Measurements from ENCODE around the gene AHI1.
A peak's percentile ranks its signal among the peaks of the same experiment; 100 is the strongest.

The AHI1 gene

DNA sequence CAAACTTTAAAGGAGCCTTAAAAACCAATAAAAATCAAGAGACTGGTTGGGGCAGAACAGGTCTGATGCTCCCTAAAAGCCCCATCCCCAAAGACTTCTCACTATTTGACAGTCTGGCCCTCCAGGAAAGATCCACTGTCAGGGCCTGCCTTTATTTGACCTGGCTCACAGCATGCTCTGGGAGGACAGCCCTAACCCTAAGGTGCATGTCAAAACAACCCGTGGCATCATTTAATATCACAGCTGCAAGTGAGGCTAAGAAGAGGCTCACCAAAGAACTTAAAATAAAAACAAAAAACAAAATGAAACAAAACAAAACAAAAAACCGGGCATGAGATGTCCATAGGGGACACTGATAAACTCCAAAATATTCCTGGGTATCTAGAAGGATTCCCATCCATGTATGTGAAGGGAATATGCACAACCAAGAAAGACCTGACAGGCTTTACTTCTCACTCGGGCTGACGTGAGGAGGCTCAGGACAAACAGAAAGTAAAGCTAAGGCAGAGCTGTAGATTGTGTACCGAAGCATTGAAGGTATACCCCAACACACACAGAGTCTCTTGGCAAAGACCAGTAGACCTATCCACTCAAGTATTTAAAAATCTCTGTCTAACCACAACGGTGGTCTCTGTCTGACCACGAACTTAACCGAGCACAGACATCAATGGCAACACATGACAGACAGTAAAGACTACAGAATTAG lies 57.3 kb downstream of the AHI1 start:
- no peak for DNase-seq

DNA sequence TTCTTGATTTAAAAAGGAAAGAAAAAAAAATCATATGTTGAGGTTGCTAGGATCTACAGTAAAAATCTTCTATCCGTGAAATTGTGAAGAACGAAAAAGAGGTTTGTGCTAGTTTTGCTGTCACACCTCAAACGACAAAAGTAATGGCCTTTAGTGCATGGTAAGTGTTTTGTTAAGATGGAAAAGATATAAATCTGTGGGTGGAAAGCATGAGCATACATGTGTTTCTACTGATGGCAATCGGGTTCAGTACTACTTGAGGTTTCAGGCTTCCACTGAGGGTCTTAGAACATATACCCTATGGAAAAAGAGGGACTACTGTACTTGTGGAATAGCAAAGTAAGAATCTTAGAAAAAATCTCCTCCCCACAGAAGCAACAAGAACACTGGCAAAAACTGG lies 58.0 kb downstream of the AHI1 start:
- DNase-seq = no peak

DNA sequence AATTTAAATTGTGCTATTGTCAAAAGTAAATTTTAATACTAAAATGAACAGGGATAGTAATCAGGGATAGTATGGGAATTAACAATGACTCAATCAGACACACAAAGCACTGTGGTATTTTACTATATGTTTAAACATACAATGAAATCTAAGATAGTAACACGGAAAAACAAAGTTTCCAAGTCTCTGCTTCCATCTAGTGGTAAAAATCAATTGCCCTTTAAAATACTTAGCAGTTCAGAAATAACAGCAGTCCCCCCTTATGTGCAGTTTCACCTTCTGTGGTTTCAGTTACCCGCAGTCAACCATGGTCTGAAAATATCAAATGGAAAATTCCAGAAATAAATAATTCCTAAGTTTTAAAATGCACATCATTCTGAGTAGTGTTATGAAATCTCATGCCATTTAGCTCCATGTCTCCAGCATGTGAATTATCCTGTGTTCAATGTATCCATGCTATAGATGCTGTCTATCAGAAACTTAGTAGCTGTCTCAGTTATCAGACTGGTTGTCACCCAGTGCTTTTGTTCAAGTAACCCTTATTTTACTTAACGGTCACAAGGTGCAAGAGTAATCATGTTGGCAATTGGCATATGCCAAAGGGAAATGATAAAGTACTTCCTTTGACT lies 58.5 kb downstream of the AHI1 start:
- DNase-seq = peak; percentile 2

DNA sequence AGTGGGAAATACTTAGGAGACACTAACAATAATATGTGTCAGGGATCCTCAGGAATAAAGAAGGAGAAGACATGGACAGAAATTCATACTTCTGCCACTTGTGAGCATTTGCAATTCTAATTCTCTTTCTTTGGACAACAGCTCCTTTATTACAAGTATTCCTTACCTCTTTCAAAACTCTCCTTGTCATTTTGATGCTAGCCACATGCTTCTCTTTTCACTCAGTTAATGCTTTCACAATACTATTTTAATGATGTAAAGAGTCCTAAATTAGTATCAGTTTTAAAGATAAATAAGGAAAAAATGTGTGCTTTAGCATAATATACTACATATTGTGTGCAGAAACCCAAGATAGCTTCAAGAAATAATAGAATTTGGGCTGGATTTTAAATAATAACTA lies 62.5 kb downstream of the AHI1 start:
- DNase-seq = no peak

DNA sequence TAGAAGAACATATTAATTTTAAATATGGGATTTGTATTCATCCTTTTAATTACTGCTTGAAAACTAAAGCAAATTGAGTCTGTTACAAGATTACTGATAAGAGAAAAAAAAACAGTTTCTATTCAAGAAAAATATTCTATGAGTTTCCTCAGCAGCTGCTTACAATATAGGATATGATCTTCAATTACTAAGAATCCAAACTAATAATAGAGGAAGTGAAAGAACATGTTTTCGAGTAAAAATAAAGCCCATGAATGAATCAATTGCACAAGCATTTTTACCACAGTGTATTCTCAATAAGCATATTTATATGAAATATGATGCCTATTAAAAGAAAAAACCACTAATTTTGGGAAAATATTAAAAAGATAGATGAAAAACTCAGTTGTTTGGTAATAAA lies 63.4 kb downstream of the AHI1 start:
- DNase-seq = no peak

DNA sequence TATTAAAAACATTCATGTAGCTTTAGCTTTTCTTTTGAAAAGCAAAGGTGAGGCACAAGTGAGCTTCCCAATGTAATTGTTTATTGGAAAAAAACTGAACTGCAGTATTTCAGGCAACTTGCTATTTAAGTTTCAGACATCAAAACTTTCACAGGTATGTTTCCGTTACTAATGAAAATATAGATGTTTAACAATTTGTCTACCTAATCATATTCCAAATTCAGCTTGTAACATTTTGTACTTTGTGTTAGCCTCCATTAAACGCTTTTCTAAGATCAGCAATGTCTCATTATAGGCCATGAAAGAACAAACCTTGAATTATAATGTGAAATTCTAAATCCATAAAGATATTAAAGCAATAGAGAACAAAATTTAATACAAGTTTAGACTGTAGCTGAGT lies 69.5 kb downstream of the AHI1 start:
- DNase-seq = no peak

DNA sequence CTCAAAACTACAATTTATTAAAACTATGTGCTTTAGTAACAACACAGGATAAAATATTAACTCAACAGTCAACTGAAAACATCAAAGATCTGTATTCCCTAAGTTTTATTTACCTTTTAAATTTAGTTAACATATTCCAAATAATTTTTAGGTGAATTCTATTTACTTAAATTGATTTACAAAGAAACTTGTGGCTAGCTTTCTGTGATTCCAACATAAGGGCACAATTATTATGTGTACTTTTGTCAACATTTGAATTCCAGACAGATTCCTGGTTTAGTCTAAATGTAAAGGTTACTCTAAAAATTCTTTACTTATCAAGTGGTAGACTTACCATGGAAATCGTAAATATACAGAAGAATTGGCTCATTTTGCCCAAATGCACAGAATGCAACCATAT lies 70.7 kb downstream of the AHI1 start:
- DNase-seq = no peak

DNA sequence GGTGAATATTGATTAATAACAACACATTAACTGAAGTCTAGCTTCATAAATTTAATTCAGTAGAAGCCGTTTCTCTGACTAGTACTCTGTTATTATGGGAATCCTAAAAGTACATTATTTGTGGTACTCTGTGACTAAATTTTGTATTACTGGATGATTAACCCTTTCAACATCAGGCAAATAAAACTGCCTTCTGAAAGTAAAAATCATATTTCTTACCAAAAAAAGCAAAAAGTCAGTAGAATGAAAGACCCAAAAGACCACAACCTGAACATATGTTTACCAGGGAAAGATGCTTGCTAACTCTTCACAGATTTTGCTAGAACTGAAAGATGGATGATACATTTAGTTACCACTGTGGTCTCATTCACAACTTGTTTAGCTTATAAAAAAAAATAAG lies 73.2 kb downstream of the AHI1 start:
- DNase-seq = no peak

DNA sequence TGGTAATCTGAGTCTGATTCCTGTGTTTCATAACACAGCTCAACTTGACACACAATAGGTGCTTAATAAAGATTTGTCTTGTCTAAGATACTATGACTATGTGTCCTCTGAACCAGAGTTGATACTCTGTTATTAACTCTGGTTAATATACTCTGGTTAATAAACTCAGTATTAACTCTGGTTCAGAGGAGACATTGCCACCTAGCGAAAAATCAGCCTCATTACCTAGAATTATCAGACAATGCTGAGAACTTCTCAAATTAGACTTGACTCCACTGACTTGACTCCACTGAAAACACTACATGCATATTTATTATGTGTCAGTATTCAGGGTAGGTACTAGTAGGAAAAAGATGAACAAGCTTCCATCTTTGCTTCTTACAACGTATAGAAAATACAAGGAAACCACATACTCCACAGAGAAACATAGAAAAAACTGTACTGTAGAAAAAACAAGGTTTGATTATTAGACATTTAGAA lies 73.9 kb downstream of the AHI1 start:
- DNase-seq = peak; percentile 6

DNA sequence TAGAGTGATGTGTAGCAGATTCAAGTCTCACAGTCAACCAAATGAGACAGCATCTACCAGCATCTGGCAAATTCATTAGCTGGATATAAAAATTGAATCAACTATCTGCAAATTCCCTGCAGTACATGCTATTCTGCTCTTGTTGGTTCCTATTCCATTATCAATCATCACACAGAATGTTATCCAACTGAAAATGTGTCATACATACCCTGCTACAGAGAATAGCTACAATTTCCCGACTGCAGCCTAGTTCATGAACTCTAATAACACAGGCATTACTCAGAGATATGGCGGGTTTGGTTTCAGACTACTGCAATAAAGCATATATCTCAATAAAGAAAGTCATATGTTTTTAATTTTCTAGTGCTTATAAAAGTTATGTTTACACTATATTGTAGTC lies 78.4 kb downstream of the AHI1 start:
- no peak for DNase-seq

DNA sequence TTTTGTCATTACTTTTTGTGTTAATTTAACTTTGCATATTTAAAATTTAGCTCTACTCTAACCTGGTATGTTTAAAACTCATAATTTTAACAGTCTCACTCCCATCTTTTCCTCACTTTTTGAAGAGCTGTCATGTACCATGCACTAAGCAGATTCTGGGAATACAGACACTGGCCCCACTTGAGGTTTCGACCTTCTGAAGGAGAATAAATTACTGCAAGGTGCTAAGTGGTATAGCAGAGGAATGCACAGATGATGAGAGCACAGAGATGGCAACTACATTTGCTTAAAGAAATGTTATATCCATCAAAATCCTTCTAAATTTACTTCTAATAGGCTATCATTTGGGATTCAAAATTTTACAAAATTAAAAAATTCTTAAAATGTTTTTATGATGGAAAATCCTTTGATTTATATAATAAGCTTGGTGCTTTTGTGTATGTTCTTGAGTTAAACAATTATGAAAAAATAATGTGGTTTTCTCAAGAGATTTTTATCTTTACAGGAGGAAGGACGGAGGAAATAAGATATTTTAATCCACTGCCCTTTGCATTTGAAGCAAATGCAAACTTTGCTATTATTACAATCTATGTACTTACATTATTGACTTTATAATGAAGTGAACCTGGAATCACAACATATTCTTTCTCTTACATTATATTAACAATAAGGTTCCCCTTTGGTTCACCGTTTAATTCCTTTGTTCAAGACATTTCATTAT lies 79.3 kb downstream of the AHI1 start:
- no peak for DNase-seq

DNA sequence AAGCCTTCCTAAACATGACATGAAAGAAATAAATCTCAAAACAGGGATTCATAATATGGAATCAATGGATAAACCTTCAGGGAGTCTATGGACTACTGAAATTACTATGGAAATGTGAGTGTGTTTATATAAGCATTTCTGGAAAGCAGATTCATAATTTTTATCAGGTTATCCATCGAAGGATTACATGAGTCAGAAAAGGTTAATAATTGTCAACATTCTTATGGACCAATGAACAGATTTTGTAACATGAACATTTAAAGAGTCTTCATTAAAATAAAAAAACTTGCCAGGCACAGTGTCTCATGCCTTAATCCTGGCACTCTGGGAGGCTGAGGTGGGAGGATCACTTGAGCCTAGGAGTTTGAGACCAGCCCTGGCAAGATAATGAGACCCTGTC lies 84.8 kb downstream of the AHI1 start:
- DNase-seq = no peak

DNA sequence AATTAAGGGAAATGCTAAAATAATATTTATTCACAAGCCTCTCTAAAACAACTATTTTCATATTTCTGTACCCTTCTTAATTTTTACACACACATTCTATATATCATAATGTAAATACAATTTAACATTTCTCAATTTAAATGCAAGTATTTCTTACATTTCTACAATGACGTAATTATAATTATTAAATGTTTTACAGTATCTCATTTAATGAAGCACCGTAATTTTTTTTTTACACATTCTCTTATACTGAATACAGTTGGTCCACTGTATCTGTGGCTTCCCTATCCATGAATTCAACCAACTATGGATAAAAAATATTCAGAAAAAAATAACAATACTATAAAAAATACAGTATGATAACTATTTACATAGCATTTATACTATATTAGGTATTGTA lies 85.7 kb downstream of the AHI1 start:
- DNase-seq = no peak

DNA sequence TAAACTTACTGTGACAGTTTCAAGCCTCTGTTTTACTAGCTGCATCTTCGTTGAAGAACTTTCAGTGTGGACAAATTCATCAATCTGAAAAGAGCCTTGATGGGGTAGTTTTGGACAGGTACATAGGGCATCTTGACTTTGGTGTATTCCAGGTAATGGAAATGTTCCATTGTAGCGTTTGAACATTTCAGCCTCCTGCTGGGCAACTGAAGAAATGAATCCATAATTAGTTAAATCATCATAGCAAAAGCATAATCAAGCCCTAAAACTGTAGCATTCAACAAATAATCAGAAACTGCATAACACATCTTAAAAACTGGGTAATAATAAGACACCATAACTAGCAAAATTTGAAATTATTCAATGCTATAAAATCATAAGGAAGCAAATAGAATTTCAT lies 86.2 kb downstream of the AHI1 start:
- DNase-seq = no peak

DNA sequence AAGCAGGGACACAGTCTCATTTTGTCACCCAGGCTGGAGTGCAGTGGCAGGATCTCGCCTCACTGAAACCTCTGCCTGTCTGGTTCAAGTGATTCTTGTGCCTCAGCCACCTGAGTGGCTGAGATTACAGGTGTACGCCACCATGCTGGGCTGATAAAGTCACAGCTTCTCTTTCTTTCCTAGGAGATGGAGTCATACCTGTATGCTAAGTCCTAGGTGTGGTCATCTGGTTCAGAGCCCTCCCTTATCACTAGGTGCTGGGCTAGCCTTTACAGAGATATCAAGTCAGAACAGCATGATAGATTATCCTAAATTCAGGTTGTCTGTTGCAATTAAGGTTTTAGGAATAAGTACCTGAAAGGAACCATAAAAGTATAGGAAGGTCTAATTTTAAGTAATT lies 86.7 kb downstream of the AHI1 start:
- DNase-seq = no peak

DNA sequence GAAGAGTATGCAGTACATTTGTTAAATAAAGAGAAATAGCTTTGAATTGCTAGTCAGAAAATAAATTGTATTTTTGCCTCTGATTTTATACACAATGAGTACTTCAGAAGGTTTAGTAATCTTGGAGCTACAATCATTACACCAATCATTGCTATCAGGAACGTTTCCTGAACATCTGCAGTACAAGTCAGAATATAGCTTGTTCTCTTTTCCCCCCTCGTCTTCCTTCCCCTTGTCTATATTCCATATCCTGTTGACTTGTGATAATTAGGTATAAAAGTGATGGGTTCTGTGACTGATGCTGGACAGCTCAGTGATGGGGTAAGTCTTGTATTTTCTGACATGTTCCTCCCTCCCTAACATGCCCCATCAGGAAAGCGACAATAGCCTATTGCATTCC lies 94.0 kb downstream of the AHI1 start:
- DNase-seq = no peak

DNA sequence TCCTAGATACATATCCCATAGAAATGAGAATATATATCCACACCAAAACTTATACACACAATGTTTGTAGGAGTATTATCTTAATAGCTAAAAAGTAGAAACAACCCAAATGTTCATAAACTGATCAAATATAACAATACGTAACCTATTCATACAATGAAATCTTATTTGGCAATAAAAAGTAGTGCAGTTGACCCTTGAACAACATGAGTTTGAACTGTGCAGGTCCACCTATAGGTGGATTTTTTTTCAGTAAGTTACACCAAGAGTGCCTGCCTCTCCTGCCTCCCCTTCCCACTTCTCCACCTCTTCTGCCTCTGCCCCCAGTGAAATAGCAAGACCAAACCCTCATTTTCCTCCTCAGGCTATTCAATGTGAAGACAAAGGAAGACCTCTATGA lies 95.2 kb downstream of the AHI1 start:
- DNase-seq = no peak

DNA sequence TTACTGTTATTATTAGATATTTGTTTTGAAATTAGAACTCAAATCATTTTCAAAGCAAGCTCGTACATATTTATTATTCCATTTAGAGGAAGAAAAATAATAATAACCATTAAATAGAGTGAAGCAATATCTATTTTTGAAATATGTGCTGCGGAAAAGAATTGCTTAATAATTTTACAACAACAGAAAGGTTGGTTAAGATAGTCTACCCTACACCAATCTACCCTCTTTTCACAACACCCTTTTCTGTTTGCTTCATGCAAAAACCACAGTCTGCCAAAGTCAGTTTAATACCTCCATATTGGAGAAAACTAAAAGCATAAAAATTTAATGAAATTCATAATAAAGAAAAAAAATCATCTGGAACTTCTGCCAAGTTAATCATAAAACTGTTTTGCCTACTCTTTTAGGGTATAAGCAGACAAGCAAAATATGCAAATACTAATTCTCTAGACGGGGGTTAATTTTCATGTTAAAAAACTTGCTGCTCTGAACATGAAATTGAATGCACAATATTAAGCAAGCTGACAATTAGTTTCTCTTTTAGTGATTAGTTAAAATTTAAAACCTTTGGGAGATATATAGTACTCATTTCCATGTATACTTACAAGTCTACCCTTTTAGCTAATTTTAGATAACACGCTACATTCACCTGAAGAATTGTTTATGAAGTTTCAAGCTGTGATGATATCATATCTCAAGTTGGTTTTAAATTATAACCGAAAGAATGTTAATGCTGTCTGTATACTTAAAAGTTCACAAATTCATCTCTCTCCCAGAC lies 100.2 kb downstream of the AHI1 start:
- DNase-seq = no peak

DNA sequence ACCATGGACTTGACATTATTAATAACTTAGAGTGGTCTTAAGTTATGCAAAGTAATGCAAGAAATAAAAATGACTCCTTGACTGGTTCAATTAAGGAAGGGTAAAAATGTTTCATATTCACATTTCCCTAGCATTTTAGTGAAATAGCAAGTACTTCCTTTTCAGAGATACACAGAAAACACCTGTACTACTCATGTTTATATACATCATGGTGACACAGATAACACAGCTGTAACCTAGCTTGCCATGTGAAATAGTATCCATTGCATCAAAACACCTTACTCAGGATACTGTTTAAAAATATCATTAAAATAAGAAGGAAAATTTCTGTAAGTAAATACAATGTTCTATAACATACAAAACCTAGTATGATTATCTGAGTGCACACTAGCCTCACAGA lies 102.4 kb downstream of the AHI1 start:
- no peak for DNase-seq

DNA sequence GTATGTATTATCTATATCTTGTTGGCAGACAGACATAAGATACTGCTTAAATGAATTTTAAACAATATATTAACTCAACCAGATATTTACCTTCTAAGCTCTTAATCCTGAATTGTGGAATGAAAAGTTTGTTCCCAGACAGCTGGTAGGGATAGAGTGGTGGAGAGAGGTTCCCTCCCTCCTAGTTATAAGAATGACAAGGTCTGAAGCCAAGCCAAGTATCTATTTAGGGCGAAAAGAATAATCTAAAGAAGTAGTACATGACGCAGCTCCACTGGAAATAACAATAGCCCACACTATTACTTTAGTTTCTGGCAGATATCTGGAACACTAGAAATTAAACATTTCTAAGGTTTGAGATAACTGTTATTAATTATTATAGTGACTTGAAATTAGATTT lies 104.3 kb downstream of the AHI1 start:
- DNase-seq = no peak

DNA sequence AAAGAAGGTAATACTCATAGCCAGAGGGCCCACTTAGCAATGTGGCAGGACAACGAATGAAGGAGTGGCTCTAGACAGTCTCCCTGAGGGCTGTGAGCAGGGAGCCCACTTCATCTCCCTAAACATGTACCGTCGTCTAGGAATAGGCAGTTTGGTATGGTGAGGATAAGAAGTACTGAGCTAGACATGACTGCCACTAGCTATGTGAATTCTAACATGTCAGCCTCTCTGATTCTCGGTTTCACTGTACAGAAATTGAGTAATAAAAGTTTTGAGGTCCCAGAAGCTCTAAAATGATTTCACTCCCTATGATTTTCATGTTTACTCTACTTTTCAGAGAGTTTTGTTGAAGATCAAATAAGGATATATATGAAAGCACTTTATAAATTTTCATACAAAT lies 107.1 kb downstream of the AHI1 start:
- no peak for DNase-seq

DNA sequence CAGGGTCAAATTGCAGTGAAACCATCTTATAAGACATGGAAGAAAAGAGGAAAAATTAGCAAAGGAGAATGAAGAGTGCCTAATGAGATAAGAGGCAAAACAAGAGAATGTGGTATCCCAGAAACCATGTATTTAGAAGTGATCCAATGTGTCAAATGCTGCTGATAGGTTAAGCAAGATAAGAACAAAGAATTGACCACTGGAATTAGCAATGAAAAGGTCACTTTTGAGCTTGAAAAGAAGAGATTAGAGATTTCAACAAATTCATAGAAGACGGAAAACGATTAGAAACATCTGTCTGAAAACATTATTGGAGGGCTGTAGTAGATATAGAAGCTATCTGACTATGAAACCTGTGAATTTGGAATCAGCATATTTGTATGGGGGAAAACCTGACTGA lies 112.2 kb downstream of the AHI1 start:
- DNase-seq = no peak

DNA sequence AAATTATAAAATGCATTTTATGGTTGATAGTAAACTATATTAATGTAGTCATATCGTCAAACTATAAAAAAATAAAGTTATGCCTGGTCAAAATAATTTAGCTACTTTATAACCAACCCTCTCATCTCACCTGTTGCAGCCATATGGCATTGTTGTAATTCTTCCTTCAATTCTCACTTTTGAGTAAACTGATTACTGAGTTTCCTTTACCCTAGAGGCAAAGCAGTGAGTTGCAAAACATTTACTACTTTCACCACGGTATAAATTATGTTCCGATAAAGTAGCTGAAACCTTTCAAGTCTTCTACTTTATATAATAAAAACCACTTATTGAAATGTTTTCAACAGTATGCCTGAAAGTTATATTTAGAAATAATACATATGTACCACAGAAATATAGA lies 113.8 kb downstream of the AHI1 start:
- no peak for DNase-seq

DNA sequence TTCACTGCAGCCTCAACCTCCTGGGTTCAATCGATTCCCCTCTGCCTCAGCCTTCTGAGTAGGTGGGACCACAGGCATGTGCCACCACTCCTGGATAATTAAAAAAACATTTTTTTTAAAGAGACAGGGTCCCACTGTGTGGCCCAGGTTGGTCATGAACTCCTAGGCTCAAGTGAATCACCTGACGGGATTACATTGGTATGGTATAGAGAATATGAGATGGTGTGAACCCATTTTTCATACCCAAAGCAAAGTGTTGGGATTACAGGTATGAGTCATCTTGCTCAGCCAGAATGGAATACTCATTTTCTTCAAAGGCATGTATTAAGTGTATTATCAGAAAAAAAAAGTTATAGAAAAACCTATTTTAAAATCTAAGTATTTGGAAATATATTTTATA lies 114.2 kb downstream of the AHI1 start:
- no peak for DNase-seq
